Upper lobe of left lung (tissue), 4 donors: ENCODE data around the gene LYSMD1.
"Not testable (repeated sequence)": the region's sequence is repeated elsewhere in the genome, so short reads cannot be mapped to it uniquely, and the experiment has no call there.

ENCODE experiments used
- EP300 ChIP-seq, 4 donors: sonication (generic); formaldehyde crosslinking; IDR thresholded peaks; one replicate each; pipeline ENCODE4 v1.5.1; 2017; ENCODE audit warnings: antibody characterized with exemption in 4 of 4, control low read depth in 2 of 4
- POLR2A ChIP-seq, 4 donors: fragments of 450-650 bp; IDR thresholded peaks; one replicate each; pipeline ENCODE4 v1.5.1; 2016 to 2017; ENCODE audit warnings: antibody characterized with exemption in 4 of 4, mild to moderate bottlenecking in 2 of 4
- POLR2AphosphoS5 ChIP-seq, 2 donors: sonication (generic); formaldehyde crosslinking; IDR thresholded peaks; one replicate each; pipeline ENCODE4 v1.5.1; 2017; ENCODE audit warnings: antibody characterized with exemption in 2 of 2
- TF ChIP-seq, protein P1 (sequence below), 6 experiments: fragments of 450-650 bp in 4 of 6; fragments of 200-600 bp in 2 of 6; sonication (generic) in 2 of 6; IDR thresholded peaks; one replicate each; pipeline ENCODE4 v1.5.1; 2016 to 2019; ENCODE audit warnings: antibody characterized with exemption in 6 of 6

DNA sequence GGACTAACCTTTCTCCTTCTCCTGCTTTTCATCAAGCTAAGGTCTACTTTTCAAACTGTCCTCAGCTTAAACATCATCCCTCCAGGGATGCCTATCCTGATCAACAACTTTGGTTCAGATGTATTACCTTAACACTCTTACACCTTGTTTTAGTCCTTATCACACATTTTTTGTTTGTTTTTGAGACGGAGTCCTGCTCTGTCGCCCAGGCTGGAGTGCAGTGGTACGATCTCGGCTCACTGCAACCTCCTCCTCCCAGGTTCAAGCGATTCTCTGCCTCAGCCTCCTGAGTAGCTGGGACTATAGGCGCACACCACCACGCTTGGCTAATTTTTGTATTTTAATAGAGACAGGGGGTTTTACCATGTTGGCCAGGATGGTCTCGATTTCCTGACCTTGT, 23.0 kb upstream of the LYSMD1 start:
- not testable (repeated sequence) for TF ChIP-seq POLR2AphosphoS5, POLR2A, EP300 (IDR thresholded peaks at IDR 0.05)
- TF ChIP-seq, protein P1, sequence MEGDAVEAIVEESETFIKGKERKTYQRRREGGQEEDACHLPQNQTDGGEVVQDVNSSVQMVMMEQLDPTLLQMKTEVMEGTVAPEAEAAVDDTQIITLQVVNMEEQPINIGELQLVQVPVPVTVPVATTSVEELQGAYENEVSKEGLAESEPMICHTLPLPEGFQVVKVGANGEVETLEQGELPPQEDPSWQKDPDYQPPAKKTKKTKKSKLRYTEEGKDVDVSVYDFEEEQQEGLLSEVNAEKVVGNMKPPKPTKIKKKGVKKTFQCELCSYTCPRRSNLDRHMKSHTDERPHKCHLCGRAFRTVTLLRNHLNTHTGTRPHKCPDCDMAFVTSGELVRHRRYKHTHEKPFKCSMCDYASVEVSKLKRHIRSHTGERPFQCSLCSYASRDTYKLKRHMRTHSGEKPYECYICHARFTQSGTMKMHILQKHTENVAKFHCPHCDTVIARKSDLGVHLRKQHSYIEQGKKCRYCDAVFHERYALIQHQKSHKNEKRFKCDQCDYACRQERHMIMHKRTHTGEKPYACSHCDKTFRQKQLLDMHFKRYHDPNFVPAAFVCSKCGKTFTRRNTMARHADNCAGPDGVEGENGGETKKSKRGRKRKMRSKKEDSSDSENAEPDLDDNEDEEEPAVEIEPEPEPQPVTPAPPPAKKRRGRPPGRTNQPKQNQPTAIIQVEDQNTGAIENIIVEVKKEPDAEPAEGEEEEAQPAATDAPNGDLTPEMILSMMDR (IDR thresholded peaks at IDR 0.05), result not testable (repeated sequence)
